ENCODE results near the gene ZFY. TPM values are rescaled to one million over a fixed set of nuclear protein-coding genes. Genes with fewer than 3 reads are reported as not detected.

Gene ZFY
- total RNA-seq, 2 donors from 2014 or later = 11.5 to 14.0 TPM

DNA sequence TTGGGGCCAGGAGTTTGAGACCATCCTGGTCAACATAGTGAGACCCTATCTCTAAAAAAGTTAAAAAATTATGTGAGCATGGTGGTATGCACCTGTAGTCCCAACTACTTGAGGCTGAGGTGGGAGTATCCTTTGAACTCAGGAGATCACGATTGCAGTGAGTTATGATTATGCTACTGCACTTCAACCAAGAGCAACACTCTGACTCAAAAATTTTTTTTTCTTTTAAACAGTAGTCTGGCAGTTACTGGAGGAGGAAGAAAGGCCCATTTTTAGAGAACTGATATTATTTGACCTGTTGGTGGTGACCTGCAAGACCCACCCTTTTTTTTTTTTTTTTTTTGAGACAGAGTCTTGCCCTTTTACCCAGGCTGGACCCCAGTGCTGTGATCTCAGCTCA is 29.6 kb downstream of the ZFY start:
- H3K27ac ChIP-seq = no peak overlapping the region
- WGBS = 62% methylated on average over 1 of the region's 1 CpG
- intact Hi-C loops (cut with DNase I) = no loop called here

DNA sequence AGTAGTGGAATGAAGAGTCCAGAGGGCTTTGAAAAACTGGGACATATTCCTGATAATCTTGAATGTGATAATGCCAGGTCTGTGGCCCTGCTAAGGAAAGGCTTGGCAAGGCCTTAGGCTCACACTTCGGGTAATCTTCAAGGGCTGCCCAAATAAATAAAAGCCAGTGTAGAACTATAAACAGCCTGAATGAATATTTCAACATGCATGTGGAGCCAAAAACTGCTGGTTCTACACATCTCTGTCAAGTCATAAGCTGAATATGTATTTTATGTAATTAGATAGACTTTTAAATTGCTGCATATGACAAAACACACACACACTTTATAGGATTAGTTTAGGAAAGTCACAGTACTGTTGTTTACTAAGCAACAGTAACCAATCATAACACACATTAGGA is 30.4 kb downstream of the ZFY start:
- TF ChIP-seq CTCF (IDR thresholded peaks at IDR 0.05) (no peak), POLR2AphosphoS5 (IDR thresholded peaks at IDR 0.05) (no peak), POLR2A (IDR thresholded peaks at IDR 0.05) (no peak)
- H3K9me3 ChIP-seq = no peaks in the 10 kb centered on the region
- H3K27me3 ChIP-seq (replicated peaks; ENCODE audit: insufficient read depth) = no peaks in the 10 kb centered on the region
- 29% methylated on average over 1 of the region's 1 CpG for whole genome bisulfite sequencing
- H3K36me3 ChIP-seq = no peaks in the 10 kb centered on the region
- H3K4me1 ChIP-seq (replicated peaks) = no peaks in the 10 kb centered on the region
- no peak overlapping the region for H3K27ac ChIP-seq
- no peak for DNase-seq (ENCODE audit: low spot score)
- intact Hi-C loops (cut with DNase I) = no loop called here
- H3K4me3 ChIP-seq = no peak overlapping the region

More for the DNA sequence above, 29.6 kb downstream of the ZFY start:
- TF ChIP-seq CTCF (IDR thresholded peaks at IDR 0.05) (no peak), POLR2AphosphoS5 (IDR thresholded peaks at IDR 0.05) (no peak), POLR2A (IDR thresholded peaks at IDR 0.05) (no peak)
- Histone ChIP-seq H3K4me1 (replicated peaks) (no peaks in the 10 kb centered on the region), H3K36me3 (no peaks in the 10 kb centered on the region), H3K27me3 (replicated peaks; ENCODE audit: insufficient read depth) (no peaks in the 10 kb centered on the region), H3K4me3 (no peak overlapping the region), H3K9me3 (no peaks in the 10 kb centered on the region)
- no peak for DNase-seq (ENCODE audit: low spot score)

DNA sequence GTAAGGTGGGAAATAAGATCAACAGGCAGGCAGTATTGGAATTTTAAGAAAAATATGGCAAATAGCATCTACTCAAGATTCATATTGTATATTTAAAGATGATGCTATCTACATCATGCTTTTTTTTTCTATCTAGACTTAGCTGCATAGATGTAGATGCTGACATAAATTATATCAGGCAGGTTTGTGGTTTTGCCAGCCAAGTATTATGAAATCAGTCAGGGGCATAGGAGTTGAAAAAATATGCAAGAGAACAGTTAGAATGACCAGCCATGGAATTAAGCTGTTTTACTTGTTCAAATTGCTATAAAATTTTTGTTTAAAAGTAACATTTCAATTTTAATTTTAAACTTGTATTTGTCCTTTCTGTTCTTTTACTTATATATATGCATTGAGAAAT is 34.4 kb downstream of the ZFY start:
- no peaks in the 10 kb centered on the region for H3K4me1 ChIP-seq (replicated peaks)
- intact Hi-C loops (cut with DNase I) = no loop called here
- H3K27me3 ChIP-seq (replicated peaks; ENCODE audit: insufficient read depth) = no peaks in the 10 kb centered on the region
- no peak for DNase-seq (ENCODE audit: low spot score)
- no peak overlapping the region for H3K4me3 ChIP-seq
- H3K27ac ChIP-seq = no peak overlapping the region
- no peak for TF ChIP-seq CTCF (IDR thresholded peaks at IDR 0.05)
- TF ChIP-seq POLR2A (IDR thresholded peaks at IDR 0.05) = no peak
- TF ChIP-seq POLR2AphosphoS5 (IDR thresholded peaks at IDR 0.05) = no peak
- no peaks in the 10 kb centered on the region for H3K36me3 ChIP-seq
- no peaks in the 10 kb centered on the region for H3K9me3 ChIP-seq

DNA sequence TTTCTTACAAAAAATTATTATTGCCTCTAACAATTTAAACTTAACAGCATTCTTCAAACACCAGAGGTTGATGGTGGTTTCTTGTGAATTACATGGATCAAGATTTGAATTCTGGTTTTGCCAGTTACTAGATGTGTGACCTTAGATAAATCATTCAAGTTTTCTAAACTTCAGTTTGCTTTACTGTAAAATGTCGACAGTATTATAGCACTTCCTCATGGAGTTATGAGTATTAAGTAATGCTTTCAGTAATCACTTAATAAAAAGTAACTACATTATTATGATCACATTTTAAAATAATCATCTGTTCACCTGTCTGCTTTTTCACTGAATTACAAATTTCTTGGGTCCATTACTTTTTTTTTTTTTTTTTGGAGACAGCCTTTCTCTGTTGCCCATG is 37.5 kb downstream of the ZFY start:
- Histone ChIP-seq H3K36me3 (no peaks in the 10 kb centered on the region), H3K4me1 (replicated peaks) (no peaks in the 10 kb centered on the region), H3K4me3 (no peak overlapping the region), H3K27ac (no peak overlapping the region), H3K27me3 (replicated peaks; ENCODE audit: insufficient read depth) (no peaks in the 10 kb centered on the region), H3K9me3 (no peaks in the 10 kb centered on the region)
- no peak for DNase-seq (ENCODE audit: low spot score)
- WGBS = 50% methylated on average over 1 of the region's 1 CpG
- intact Hi-C loops (cut with DNase I) = no loop called here
- no peak for TF ChIP-seq POLR2AphosphoS5 (IDR thresholded peaks at IDR 0.05)

GRCh38 chrY:2973110-2973751 is 38.0 kb downstream of the ZFY start:
- intact Hi-C loops (cut with DNase I) = no loop called here
- Histone ChIP-seq H3K9me3 (no peaks in the 10 kb centered on the region), H3K4me3 (no peak overlapping the region), H3K36me3 (no peaks in the 10 kb centered on the region), H3K27ac (no peak overlapping the region), H3K27me3 (replicated peaks; ENCODE audit: insufficient read depth) (no peaks in the 10 kb centered on the region), H3K4me1 (replicated peaks) (no peaks in the 10 kb centered on the region)
- 91% methylated on average over 5 of the region's 5 CpGs for WGBS
- DNase-seq (ENCODE audit: low spot score) = no peak
- TF ChIP-seq POLR2A (IDR thresholded peaks at IDR 0.05) = no peak

DNA sequence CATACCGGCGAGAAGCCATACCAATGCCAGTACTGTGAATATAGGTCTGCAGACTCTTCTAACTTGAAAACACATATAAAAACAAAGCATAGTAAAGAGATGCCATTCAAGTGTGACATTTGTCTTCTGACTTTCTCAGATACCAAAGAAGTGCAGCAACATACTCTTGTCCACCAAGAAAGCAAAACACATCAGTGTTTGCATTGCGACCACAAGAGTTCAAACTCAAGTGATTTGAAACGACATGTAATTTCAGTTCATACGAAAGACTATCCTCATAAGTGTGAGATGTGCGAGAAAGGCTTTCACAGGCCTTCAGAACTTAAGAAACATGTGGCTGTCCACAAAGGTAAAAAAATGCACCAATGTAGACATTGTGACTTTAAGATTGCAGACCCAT is 44.1 kb downstream of the ZFY start:
- H3K27ac ChIP-seq = no peak overlapping the region
- TF ChIP-seq POLR2A (IDR thresholded peaks at IDR 0.05) (no peak), POLR2AphosphoS5 (IDR thresholded peaks at IDR 0.05) (no peak), CTCF (IDR thresholded peaks at IDR 0.05) (no peak)
- no peak overlapping the region for H3K4me3 ChIP-seq
- no peaks in the 10 kb centered on the region for H3K9me3 ChIP-seq
- H3K27me3 ChIP-seq (replicated peaks; ENCODE audit: insufficient read depth) = no peaks in the 10 kb centered on the region
- DNase-seq (ENCODE audit: low spot score) = no peak
- intact Hi-C loops (cut with DNase I) = no loop called here
- WGBS = 96% methylated on average over 6 of the region's 6 CpGs
- H3K36me3 ChIP-seq = no peaks in the 10 kb centered on the region
- no peaks in the 10 kb centered on the region for H3K4me1 ChIP-seq (replicated peaks)
